EH (cell line): ENCODE measurements around the gene KIF4A.

Experiments used
- DNase-seq: peaks from one replicate; pipeline ENCODE4 v3.0.0-alpha.2; 2015; ENCODE audit warnings: low read depth

The KIF4A gene

GRCh38 chrX:70402721-70403120, 112.8 kb downstream of the KIF4A start:
- DNase-seq = no peak

GRCh38 chrX:70405003-70405402, 115.1 kb downstream of the KIF4A start:
- DNase-seq = no peak

- DNase-seq = no peak
These were observed 121.0 kb downstream of the KIF4A start for GRCh38 chrX:70410921-70411320.

GRCh38 chrX:70411475-70411874, 121.6 kb downstream of the KIF4A start:
- no peak for DNase-seq

- DNase-seq = no peak
These were observed 131.7 kb downstream of the KIF4A start for GRCh38 chrX:70421618-70422017.

GRCh38 chrX:70422851-70423341, 133.0 kb downstream of the KIF4A start, which contains the start of gene GDPD2:
Gene GDPD2, plus strand, starts transcription at chrX:70423314. Its CDS starts 1,671 bp downstream, at chrX:70424985.
- peak; percentile 23 for DNase-seq

GRCh38 chrX:70423936-70424675, 134.2 kb downstream of the KIF4A start:
- no peak for DNase-seq

GRCh38 chrX:70424801-70425200, 134.9 kb downstream of the KIF4A start:
- no peak for DNase-seq

- no peak for DNase-seq
These were observed 136.7 kb downstream of the KIF4A start for GRCh38 chrX:70426286-70427278.

GRCh38 chrX:70427365-70427764, 137.5 kb downstream of the KIF4A start:
- no peak for DNase-seq

- DNase-seq = no peak
These were observed 139.9 kb downstream of the KIF4A start for GRCh38 chrX:70429759-70430158.

- DNase-seq = no peak
These were observed 143.3 kb downstream of the KIF4A start for GRCh38 chrX:70432936-70433847.

GRCh38 chrX:70433848-70434351, 144.0 kb downstream of the KIF4A start:
- peak; percentile 58 for DNase-seq

- DNase-seq = peak; percentile 85
These were observed 144.5 kb downstream of the KIF4A start for GRCh38 chrX:70434352-70434866.

GRCh38 chrX:70434914-70435586, 145.1 kb downstream of the KIF4A start:
- peak; percentile 84 for DNase-seq

GRCh38 chrX:70436343-70436742, 146.4 kb downstream of the KIF4A start:
- no peak for DNase-seq

GRCh38 chrX:70437011-70437410, 147.1 kb downstream of the KIF4A start:
- no peak for DNase-seq

- no peak for DNase-seq
These were observed 148.2 kb downstream of the KIF4A start for GRCh38 chrX:70437921-70438665.

- DNase-seq = peak; percentile 45
These were observed 149.1 kb downstream of the KIF4A start for GRCh38 chrX:70439016-70439415.

- DNase-seq = no peak
These were observed 152.3 kb downstream of the KIF4A start for GRCh38 chrX:70442224-70442623.
